Lung (tissue), 13 donors: ENCODE results near the gene C9orf85. TPM values are rescaled to one million over a fixed set of nuclear protein-coding genes. Genes with fewer than 3 reads are reported as not detected.

Experiments used
- ATAC-seq: fragments of 200-7000 bp; cut with Tn5 transposase; one replicate; pipeline ENCODE4 v1.9.1; 2020; ENCODE audit warnings: moderate number of reproducible peaks; ENCODE audit not compliant: insufficient read depth, low FRiP score
- DNase-seq, 3 donors: peaks; one replicate each; pipeline ENCODE4 v3.0.0-alpha.2; 2013 to 2017
- H3K27ac ChIP-seq, 2 donors: one replicate each; pipeline ENCODE4 v1.5.1; 2013; ENCODE audit warnings: mild to moderate bottlenecking in 2 of 2, moderate library complexity in 2 of 2, control low read depth in 1 of 2, inconsistent platforms in 1 of 2, low read depth in 1 of 2, low read length in 1 of 2
- H3K27me3 ChIP-seq, 3 donors: one replicate each; pipeline ENCODE4 v1.5.1; 2013; ENCODE audit warnings: low read length in 2 of 3; ENCODE audit not compliant: control insufficient read depth in 3 of 3, insufficient read depth in 3 of 3
- H3K36me3 ChIP-seq, 4 donors: one replicate each; pipeline ENCODE4 v1.5.1; 2013; ENCODE audit warnings: low read length in 4 of 4, mild to moderate bottlenecking in 1 of 4, moderate library complexity in 1 of 4; ENCODE audit not compliant: control insufficient read depth in 4 of 4, insufficient read depth in 4 of 4
- H3K4me1 ChIP-seq, 5 donors: one replicate each; pipeline ENCODE4 v1.5.1; 2013; ENCODE audit warnings: low read length in 5 of 5, mild to moderate bottlenecking in 2 of 5, moderate library complexity in 1 of 5; ENCODE audit not compliant: control insufficient read depth in 5 of 5, insufficient read depth in 5 of 5
- H3K4me3 ChIP-seq: one replicate; pipeline ENCODE4 v1.5.1; 2013; ENCODE audit warnings: mild to moderate bottlenecking, control low read depth, moderate library complexity
- H3K9ac ChIP-seq, 2 donors: one replicate each; pipeline ENCODE4 v1.5.1; 2013; ENCODE audit warnings: low read length in 2 of 2, control low read depth in 1 of 2; ENCODE audit not compliant: insufficient read depth in 1 of 2
- H3K9me3 ChIP-seq, 4 donors: one replicate each; pipeline ENCODE4 v1.5.1; 2013; ENCODE audit warnings: low read length in 3 of 4, mild to moderate bottlenecking in 1 of 4, moderate library complexity in 1 of 4; ENCODE audit not compliant: control insufficient read depth in 4 of 4, insufficient read depth in 3 of 4
- WGBS, 2 donors: extraction: QIAGEN DNeasy Blood & Tissue Kit; methylation state at CpG; one replicate each; pipeline ENCODE4 v1.1.7; 2013; 5-methylcytosine and 5-hydroxymethylcytosine counted together
- polyA plus RNA-seq, 2 donors: library from polyadenylated mRNA; stranded (reverse); fragments of 200-250 nt; gene quantifications; one replicate each; pipeline ENCODE4 v1.2.1, GENCODE V29; 2013
- small RNA-seq: library from RNA; depleted of rRNA; stranded (forward); fragments of <200 nt; gene quantifications from one replicate; pipeline ENCODE3, GENCODE V24; 2014; ENCODE audit warnings: low replicate concordance
- total RNA-seq, 2 donors: library from RNA; depleted of rRNA in 1 of 2; stranded (reverse); fragments of >200 nt in 1 of 2; gene quantifications; one replicate each; pipeline ENCODE4 v1.2.1, GENCODE V29; 2014 to 2021
- TF ChIP-seq, protein P1 (sequence below): IDR thresholded peaks from 2 replicates; pipeline ENCODE4 v1.5.1; 2012; ENCODE audit warnings: mild to moderate bottlenecking; ENCODE audit errors: control extremely low read depth, extremely low read depth
- donor health status: control.
- donor health status: control.
- donor health status: Bipolar disorder and iron deficiency.
- donor health status: healthy.
- donor health status: DM: yes; HTN: yes; CAD: no.

C9orf85 gene
- total and polyA plus RNA-seq, 4 donors = 6.1 to 17.3 (median 7.9) TPM

DNA sequence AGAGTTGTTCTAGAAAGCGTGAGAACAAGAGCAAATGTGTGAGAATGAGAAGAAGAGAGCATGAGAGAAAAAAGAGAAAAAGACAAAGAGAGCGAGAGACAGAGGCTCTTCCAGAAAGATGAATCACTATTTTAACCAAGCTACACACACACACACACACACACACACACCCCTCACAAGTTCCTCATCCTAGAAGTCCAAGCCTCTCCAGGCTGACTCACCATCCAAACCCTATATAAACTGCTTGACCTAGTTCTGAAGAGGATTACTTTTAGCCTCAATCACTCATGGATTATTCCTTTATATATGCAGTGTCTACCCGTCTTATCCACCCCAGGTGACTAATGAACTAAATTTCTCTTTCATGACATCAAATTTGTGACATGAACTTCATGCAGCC is 111.4 kb downstream of the C9orf85 start:
- H3K9ac ChIP-seq = no peak overlapping the region
- no peaks in the 10 kb centered on the region for H3K36me3 ChIP-seq
- H3K9me3 ChIP-seq = no peaks in the 10 kb centered on the region
- ATAC-seq = no peak
- peaks cover 0 to 4% (median 0%) of the 10 kb centered on the region in 5 donors for H3K4me1 ChIP-seq
- TF ChIP-seq, protein P1, sequence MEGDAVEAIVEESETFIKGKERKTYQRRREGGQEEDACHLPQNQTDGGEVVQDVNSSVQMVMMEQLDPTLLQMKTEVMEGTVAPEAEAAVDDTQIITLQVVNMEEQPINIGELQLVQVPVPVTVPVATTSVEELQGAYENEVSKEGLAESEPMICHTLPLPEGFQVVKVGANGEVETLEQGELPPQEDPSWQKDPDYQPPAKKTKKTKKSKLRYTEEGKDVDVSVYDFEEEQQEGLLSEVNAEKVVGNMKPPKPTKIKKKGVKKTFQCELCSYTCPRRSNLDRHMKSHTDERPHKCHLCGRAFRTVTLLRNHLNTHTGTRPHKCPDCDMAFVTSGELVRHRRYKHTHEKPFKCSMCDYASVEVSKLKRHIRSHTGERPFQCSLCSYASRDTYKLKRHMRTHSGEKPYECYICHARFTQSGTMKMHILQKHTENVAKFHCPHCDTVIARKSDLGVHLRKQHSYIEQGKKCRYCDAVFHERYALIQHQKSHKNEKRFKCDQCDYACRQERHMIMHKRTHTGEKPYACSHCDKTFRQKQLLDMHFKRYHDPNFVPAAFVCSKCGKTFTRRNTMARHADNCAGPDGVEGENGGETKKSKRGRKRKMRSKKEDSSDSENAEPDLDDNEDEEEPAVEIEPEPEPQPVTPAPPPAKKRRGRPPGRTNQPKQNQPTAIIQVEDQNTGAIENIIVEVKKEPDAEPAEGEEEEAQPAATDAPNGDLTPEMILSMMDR = no peak
- H3K27ac ChIP-seq = no peak overlapping the region
- no peaks in the 10 kb centered on the region for H3K27me3 ChIP-seq
- no peak for DNase-seq
- WGBS, 2 donors = 60 to 83% methylated on average over 3 of the region's 3 CpGs
- no peak overlapping the region for H3K4me3 ChIP-seq

Small RNA genes within 50 kb of the gene (small RNA-seq; reads per million reads assigned to genes)
- gene HSPB1P1 = not detected
- gene RF00019 = not detected

Other genes with a start within 250 kb of the C9orf85 start
- 100 to 1,000 TPM in 1 of 2 donors, 10 to 100 TPM in 1; 90.3 to 150 TPM for gene CEMIP2, start 143.1 kb upstream of the C9orf85 start, total RNA-seq
- gene CEMIP2, start 143.1 kb upstream of the C9orf85 start, polyA plus RNA-seq = 10 to 100 TPM; 37.3 to 89.5 TPM
- 10 to 100 TPM; 17.6 to 37.7 TPM for gene ABHD17B, start 446 bp upstream of the C9orf85 start, total RNA-seq
- gene ABHD17B, start 446 bp upstream of the C9orf85 start, polyA plus RNA-seq = 1 to 10 TPM; 3.2 to 10.0 TPM
- gene C9orf57, start 149.0 kb downstream of the C9orf85 start, total RNA-seq = not detected
- not detected for gene C9orf57, start 149.0 kb downstream of the C9orf85 start, polyA plus RNA-seq
- gene GDA, start 237.8 kb downstream of the C9orf85 start, total RNA-seq = under 1 TPM; 0.61 to 0.65 TPM
- gene GDA, start 237.8 kb downstream of the C9orf85 start, polyA plus RNA-seq = 1 to 10 TPM in 1 of 2 donors, under 1 TPM in 1; 0.04 to 1.5 TPM